CD14-positive monocyte (primary cell): ENCODE results near the gene NDUFS6. TPM values are rescaled to one million over a fixed set of nuclear protein-coding genes. Genes with fewer than 3 reads are reported as not detected.
"Not testable (repeated sequence)": the region's sequence is repeated elsewhere in the genome, so short reads cannot be mapped to it uniquely, and the experiment has no call there.

Source experiments
- DNase-seq, 3 donors: peaks; one replicate each; pipeline ENCODE4 v3.0.0-alpha.2; 2011 to 2022
- H2AFZ ChIP-seq: 2 replicates; pipeline ENCODE4 v1.6.0; 2012; ENCODE audit warnings: mild to moderate bottlenecking, low read depth, low read length, inconsistent platforms; ENCODE audit not compliant: insufficient read depth, poor library complexity, severe bottlenecking
- H3K27ac ChIP-seq, 2 donors: 1 replicate in 1 of 2; 2 replicates in 1 of 2; pipeline ENCODE4 v1.5.1; 2012 to 2013; ENCODE audit warnings: low read length in 2 of 2, control low read depth in 1 of 2, inconsistent platforms in 1 of 2, low read depth in 1 of 2, mild to moderate bottlenecking in 1 of 2
- H3K27me3 ChIP-seq, 2 donors: one replicate each; pipeline versions ENCODE4 v1.6.0 to v1.6.1; 2011 to 2013; ENCODE audit warnings: low read length in 2 of 2; ENCODE audit not compliant: control insufficient read depth in 2 of 2, insufficient read depth in 2 of 2
- H3K36me3 ChIP-seq, 2 donors: replicated peaks in 1 of 2; 1 replicate in 1 of 2; 2 replicates in 1 of 2; pipeline versions ENCODE4 v1.5.1 to v1.6.1; 2012 to 2013; ENCODE audit warnings: low read length in 2 of 2, control low read depth in 1 of 2, inconsistent platforms in 1 of 2, mild to moderate bottlenecking in 1 of 2; ENCODE audit not compliant: insufficient read depth in 2 of 2, control insufficient read depth in 1 of 2
- H3K4me1 ChIP-seq, 2 donors: 1 replicate in 1 of 2; 2 replicates in 1 of 2; pipeline versions ENCODE4 v1.5.1 to v1.6.1; 2012 to 2013; ENCODE audit warnings: low read length in 2 of 2, control low read depth in 1 of 2, inconsistent platforms in 1 of 2, mild to moderate bottlenecking in 1 of 2, moderate library complexity in 1 of 2; ENCODE audit not compliant: insufficient read depth in 2 of 2, control insufficient read depth in 1 of 2
- H3K4me2 ChIP-seq: replicated peaks from 2 replicates; pipeline ENCODE3; 2012; ENCODE audit warnings: low read length, moderate library complexity, mild to moderate bottlenecking; ENCODE audit not compliant: poor library complexity, severe bottlenecking; ENCODE audit errors: extremely low read depth
- H3K4me3 ChIP-seq, 3 experiments: fragments of 200-600 bp in 1 of 3; sonication (generic) in 1 of 3; replicated peaks in 1 of 3; 1 replicate in 2 of 3; 2 replicates in 1 of 3; pipeline ENCODE4 v1.5.1; 2011 to 2013; ENCODE audit warnings: low read length in 3 of 3, mild to moderate bottlenecking in 3 of 3, control low read depth in 2 of 3, low read depth in 2 of 3, inconsistent platforms in 1 of 3, moderate library complexity in 1 of 3
- H3K79me2 ChIP-seq: 2 replicates; pipeline ENCODE4 v1.6.0; 2012; ENCODE audit warnings: mild to moderate bottlenecking, control low read depth, inconsistent platforms, low read length, moderate library complexity; ENCODE audit not compliant: insufficient read depth
- H3K9ac ChIP-seq: 2 replicates; pipeline ENCODE4 v1.6.0; 2017; ENCODE audit warnings: low read length, mild to moderate bottlenecking; ENCODE audit not compliant: insufficient read depth, poor library complexity, severe bottlenecking
- H3K9me3 ChIP-seq, 2 donors: replicated peaks in 1 of 2; 1 replicate in 1 of 2; 2 replicates in 1 of 2; pipeline versions ENCODE4 v1.5.1 to v1.6.1; 2012 to 2013; ENCODE audit warnings: low read length in 2 of 2, control low read depth in 1 of 2; ENCODE audit not compliant: control insufficient read depth in 1 of 2, insufficient read depth in 1 of 2
- H4K20me1 ChIP-seq: 2 replicates; pipeline ENCODE4 v1.6.0; 2012; ENCODE audit warnings: mild to moderate bottlenecking, low read length, control low read depth, moderate library complexity; ENCODE audit not compliant: insufficient read depth
- H3K27ac Mint-ChIP-seq, 7 donors: one replicate each; pipeline ENCODE4 v1.8.0; 2020; ENCODE audit warnings: mild to moderate bottlenecking in 7 of 7, mixed read lengths in 7 of 7, moderate library complexity in 6 of 7, inconsistent platforms in 2 of 7
- H3K27me3 Mint-ChIP-seq, 3 donors: one replicate each; pipeline ENCODE4 v1.8.0; 2021 to 2022; ENCODE audit warnings: low read depth in 3 of 3, mild to moderate bottlenecking in 3 of 3, mixed read lengths in 3 of 3, moderate library complexity in 3 of 3, inconsistent platforms in 1 of 3
- H3K36me3 Mint-ChIP-seq, 2 donors: one replicate each; pipeline ENCODE4 v1.8.0; 2020; ENCODE audit warnings: mixed read lengths in 2 of 2, inconsistent platforms in 1 of 2, mild to moderate bottlenecking in 1 of 2
- H3K4me1 Mint-ChIP-seq: one replicate; pipeline ENCODE4 v1.8.0; 2020; ENCODE audit warnings: mild to moderate bottlenecking, mixed read lengths
- H3K4me3 Mint-ChIP-seq, 2 donors: one replicate each; pipeline ENCODE4 v1.8.0; 2020; ENCODE audit warnings: mild to moderate bottlenecking in 2 of 2, mixed read lengths in 2 of 2, moderate library complexity in 1 of 2
- H3K9me3 Mint-ChIP-seq, 7 donors: one replicate each; pipeline ENCODE4 v1.8.0; 2020 to 2022; ENCODE audit warnings: mixed read lengths in 7 of 7, mild to moderate bottlenecking in 6 of 7, moderate library complexity in 6 of 7, inconsistent platforms in 2 of 7
- WGBS: methylation state at CpG from one replicate; pipeline ENCODE4 v1.1.5; 2013; ENCODE audit warnings: missing lambda C conversion rate; ENCODE audit not compliant: insufficient coverage; 5-methylcytosine and 5-hydroxymethylcytosine counted together
- intact Hi-C, 2 donors: fragments of 100-400 bp; cut with micrococcal nuclease; formaldehyde crosslinking; loops; one replicate each; pipeline versions ENCODE4 v1.15.0 to v1.15.1; 2023
- polyA plus RNA-seq, 3 donors: library from polyadenylated mRNA; depleted of rRNA in 1 of 3; unstranded in 2 of 3; stranded (reverse) in 1 of 3; fragments of 300-500 nt in 2 of 3; fragments of >200 nt in 1 of 3; fragmentation: Illumina TruSeq in 2 of 3; gene quantifications; 1 replicate in 2 of 3; 2 replicates in 1 of 3; pipeline ENCODE4 v1.2.3, GENCODE V29; 2012 to 2021
- TF ChIP-seq, protein P1 (sequence below): fragments of 200-600 bp; IDR thresholded peaks from one replicate; pipeline ENCODE4 v1.8.0; 2022; ENCODE audit warnings: antibody characterized with exemption, mild to moderate bottlenecking

Gene NDUFS6
- polyA plus RNA-seq, 3 donors = 20.5 to 62.3 (median 62.2) TPM

DNA sequence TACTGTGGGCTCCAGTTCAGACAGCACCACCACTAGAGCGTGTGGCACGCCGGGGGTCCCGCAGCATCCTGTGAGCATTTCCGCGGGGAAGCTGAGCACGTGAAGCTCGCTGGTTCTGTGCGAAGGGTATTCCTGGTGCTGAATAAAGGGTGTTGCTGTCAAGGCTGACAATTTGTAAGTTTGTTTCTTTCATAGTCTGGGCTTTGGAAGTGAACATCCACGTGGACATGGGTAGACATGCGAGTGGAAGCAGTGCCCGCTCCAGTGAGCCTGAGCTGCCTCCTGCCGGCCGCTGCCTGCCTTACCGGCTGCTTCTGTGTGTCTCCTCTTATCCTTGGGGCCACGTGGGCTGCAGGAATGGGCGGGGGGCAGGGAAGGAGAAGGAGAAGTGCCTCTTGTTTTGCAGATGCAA, 14.7 kb downstream of the NDUFS6 start:
- no peak for DNase-seq
- Histone ChIP-seq H4K20me1 (peaks cover 26% of the 10 kb centered on the region), H3K4me2 (no peak overlapping the region), H3K4me1 (no peaks in the 10 kb centered on the region), H3K27ac (no peak overlapping the region), H3K9me3 (no peaks in the 10 kb centered on the region), H3K79me2 (no peaks in the 10 kb centered on the region), H3K27me3 (no peaks in the 10 kb centered on the region), H3K4me3 (no peak overlapping the region), H3K9ac (no peak overlapping the region), H3K36me3 (peaks cover 90 to 100% of the 10 kb centered on the region in 2 donors), H2AFZ (no peak overlapping the region)
- H3K27ac Mint-ChIP-seq = no peak overlapping the region
- H3K27me3 Mint-ChIP-seq = peaks cover 0 to 3% (median 1%) of the 10 kb centered on the region in 3 donors
- peaks cover 93 to 97% of the 10 kb centered on the region in 2 donors for H3K36me3 Mint-ChIP-seq
- H3K4me1 Mint-ChIP-seq = no peaks in the 10 kb centered on the region
- 97% methylated on average over 17 of the region's 17 CpGs for whole genome bisulfite sequencing
- TF ChIP-seq, protein P1, sequence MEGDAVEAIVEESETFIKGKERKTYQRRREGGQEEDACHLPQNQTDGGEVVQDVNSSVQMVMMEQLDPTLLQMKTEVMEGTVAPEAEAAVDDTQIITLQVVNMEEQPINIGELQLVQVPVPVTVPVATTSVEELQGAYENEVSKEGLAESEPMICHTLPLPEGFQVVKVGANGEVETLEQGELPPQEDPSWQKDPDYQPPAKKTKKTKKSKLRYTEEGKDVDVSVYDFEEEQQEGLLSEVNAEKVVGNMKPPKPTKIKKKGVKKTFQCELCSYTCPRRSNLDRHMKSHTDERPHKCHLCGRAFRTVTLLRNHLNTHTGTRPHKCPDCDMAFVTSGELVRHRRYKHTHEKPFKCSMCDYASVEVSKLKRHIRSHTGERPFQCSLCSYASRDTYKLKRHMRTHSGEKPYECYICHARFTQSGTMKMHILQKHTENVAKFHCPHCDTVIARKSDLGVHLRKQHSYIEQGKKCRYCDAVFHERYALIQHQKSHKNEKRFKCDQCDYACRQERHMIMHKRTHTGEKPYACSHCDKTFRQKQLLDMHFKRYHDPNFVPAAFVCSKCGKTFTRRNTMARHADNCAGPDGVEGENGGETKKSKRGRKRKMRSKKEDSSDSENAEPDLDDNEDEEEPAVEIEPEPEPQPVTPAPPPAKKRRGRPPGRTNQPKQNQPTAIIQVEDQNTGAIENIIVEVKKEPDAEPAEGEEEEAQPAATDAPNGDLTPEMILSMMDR = no peak
- intact Hi-C loops = no loop called here
- H3K4me3 Mint-ChIP-seq = no peak overlapping the region
- H3K9me3 Mint-ChIP-seq = no peaks in the 10 kb centered on the region

DNA sequence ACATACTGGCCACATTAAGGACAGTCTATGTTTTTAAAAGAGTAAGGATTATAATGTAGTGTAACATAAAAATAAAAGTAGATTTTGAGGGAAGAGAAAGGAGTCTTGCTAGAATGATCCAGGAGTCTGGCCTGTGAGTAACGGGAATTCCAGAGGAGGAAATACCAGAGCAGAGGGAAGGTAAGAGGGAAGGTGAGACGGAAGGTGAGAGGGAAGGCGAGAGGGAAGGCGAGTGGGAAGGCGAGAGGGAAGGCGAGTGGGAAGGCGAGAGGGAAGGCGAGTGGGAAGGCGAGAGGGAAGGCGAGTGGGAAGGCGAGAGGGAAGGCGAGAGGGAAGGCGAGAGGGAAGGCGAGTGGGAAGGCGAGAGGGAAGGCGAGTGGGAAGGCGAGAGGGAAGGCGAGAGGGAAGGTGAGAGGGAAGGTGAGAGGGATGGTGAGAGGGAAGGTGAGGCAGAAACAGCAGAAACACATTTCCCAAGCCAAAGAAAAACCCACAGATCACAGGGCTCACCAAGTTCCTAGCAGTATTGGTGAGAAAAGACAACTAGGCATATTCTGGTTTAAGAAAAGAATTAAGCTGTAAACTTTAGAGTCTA, 15.4 kb downstream of the NDUFS6 start:
- H3K27me3 Mint-ChIP-seq, H3K9me3 ChIP-seq, H3K27me3 ChIP-seq, H3K79me2 ChIP-seq, H3K4me1 Mint-ChIP-seq, H3K4me2 ChIP-seq, intact Hi-C loops, H3K4me1 ChIP-seq, H3K4me3 ChIP-seq, DNase-seq, H3K27ac ChIP-seq, H3K27ac Mint-ChIP-seq, H3K9me3 Mint-ChIP-seq, H3K9ac ChIP-seq, H2AFZ ChIP-seq, H3K4me3 Mint-ChIP-seq: not testable (repeated sequence)
- WGBS = 100% methylated on average over 10 of the region's 18 CpGs
- H3K36me3 ChIP-seq = peaks cover 91 to 100% of the 10 kb centered on the region in 2 donors
- peaks cover 93 to 97% of the 10 kb centered on the region in 2 donors for H3K36me3 Mint-ChIP-seq
- peaks cover 19% of the 10 kb centered on the region for H4K20me1 ChIP-seq
